ENCODE results near the gene ITGA11. TPM values are rescaled to one million over a fixed set of nuclear protein-coding genes. Genes with fewer than 3 reads are reported as not detected.
A peak's percentile ranks its signal among the peaks of the same experiment; 100 is the strongest.
"Not testable (repeated sequence)": the region's sequence is repeated elsewhere in the genome, so short reads cannot be mapped to it uniquely, and the experiment has no call there.

Gene ITGA11
- total RNA-seq, 1 donor from 2014 or later, result 22.8 TPM

- DNase-seq (ENCODE audit: low spot score), result peak; percentile 28
Observed at GRCh38 chr15:68411735-68412134, 20.2 kb downstream of the ITGA11 start.

- peak; percentile 33 for DNase-seq (ENCODE audit: low spot score)
Observed at GRCh38 chr15:68411343-68411675, 20.7 kb downstream of the ITGA11 start.

GRCh38 chr15:68410466-68411342 is 21.3 kb downstream of the ITGA11 start:
- peak; percentile 28 for DNase-seq (ENCODE audit: low spot score)

GRCh38 chr15:68409736-68410370 is 22.1 kb downstream of the ITGA11 start:
- peak; percentile 33 for DNase-seq (ENCODE audit: low spot score)

GRCh38 chr15:68408971-68409370 is 23.0 kb downstream of the ITGA11 start:
- peak; percentile 8 for DNase-seq (ENCODE audit: low spot score)

GRCh38 chr15:68407886-68408881 is 23.8 kb downstream of the ITGA11 start:
- DNase-seq (ENCODE audit: low spot score), result peak; percentile 17

- DNase-seq (ENCODE audit: low spot score), result peak; percentile 42
Observed at GRCh38 chr15:68407141-68407885, 24.6 kb downstream of the ITGA11 start.

GRCh38 chr15:68405378-68406250 is 26.3 kb downstream of the ITGA11 start:
- peak; percentile 28 for DNase-seq (ENCODE audit: low spot score)

- DNase-seq (ENCODE audit: low spot score), result peak; percentile 37
Observed at GRCh38 chr15:68404056-68404798, 27.7 kb downstream of the ITGA11 start.

- DNase-seq (ENCODE audit: low spot score), result peak; percentile 34
Observed at GRCh38 chr15:68403161-68403941, 28.6 kb downstream of the ITGA11 start.

GRCh38 chr15:68402432-68403160 is 29.4 kb downstream of the ITGA11 start:
- peak; percentile 41 for DNase-seq (ENCODE audit: low spot score)

- DNase-seq (ENCODE audit: low spot score), result peak; percentile 7
Observed at GRCh38 chr15:68401496-68402431, 30.2 kb downstream of the ITGA11 start.

GRCh38 chr15:68400066-68400456 is 31.9 kb downstream of the ITGA11 start:
- no peak for DNase-seq (ENCODE audit: low spot score)

GRCh38 chr15:68399096-68400065 is 32.6 kb downstream of the ITGA11 start:
- no peak for DNase-seq (ENCODE audit: low spot score)

- not testable (repeated sequence) for DNase-seq (ENCODE audit: low spot score)
Observed at GRCh38 chr15:68397999-68398398, 34.0 kb downstream of the ITGA11 start.

GRCh38 chr15:68396068-68396467 is 35.9 kb downstream of the ITGA11 start:
- DNase-seq (ENCODE audit: low spot score), result no peak
